Fibroblast of the aortic adventitia (primary cell): Measurements from ENCODE around the gene OTOGL. TPM values are rescaled to one million over a fixed set of nuclear protein-coding genes. Genes with fewer than 3 reads are reported as not detected.

Experiments used
- DNase-seq: peaks from one replicate; pipeline ENCODE4 v3.0.0-alpha.2; 2010; ENCODE audit warnings: low read depth
- H3K4me3 ChIP-seq: 2 replicates; pipeline ENCODE4 v1.5.1; 2011; ENCODE audit warnings: low read depth, mild to moderate bottlenecking, control low read depth, low read length, moderate library complexity
- CTCF ChIP-seq: IDR thresholded peaks from 2 replicates; pipeline ENCODE4 v1.5.1; 2011; ENCODE audit warnings: mild to moderate bottlenecking, low read length, control low read depth, inconsistent platforms; ENCODE audit not compliant: insufficient read depth
- total RNA-seq: library from RNA; depleted of rRNA; stranded (reverse); fragments of >200 nt; gene quantifications from 2 replicates; pipeline ENCODE4 v1.2.3, GENCODE V29; 2012; ENCODE audit warnings: low replicate concordance

OTOGL gene
- total RNA-seq, 1 donor, result 0.27 TPM

DNA sequence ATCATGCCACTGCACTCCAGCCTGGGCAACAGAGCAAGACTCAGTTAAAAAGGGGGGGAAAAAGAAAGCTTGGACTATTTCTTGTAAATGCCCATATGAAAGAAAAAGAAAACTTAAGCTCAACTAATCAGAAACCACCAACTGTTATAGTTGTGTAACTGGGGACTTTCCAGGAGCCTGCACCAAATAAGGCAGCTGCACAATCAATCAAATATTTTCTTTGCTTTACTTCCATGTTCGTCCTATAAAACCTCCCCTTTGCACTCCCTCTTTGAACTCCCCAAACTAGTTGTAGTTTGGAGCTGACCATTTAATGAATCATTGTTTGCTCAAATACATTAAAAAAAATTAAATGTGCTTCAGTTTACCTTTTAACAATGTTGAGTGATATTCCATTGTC lies 54.9 kb downstream of the OTOGL start:
- DNase-seq, result peak; percentile 33
- no peak for TF ChIP-seq CTCF
- no peak overlapping the region for H3K4me3 ChIP-seq

GRCh38 chr12:80156306-80156705 lies 57.0 kb downstream of the OTOGL start:
- TF ChIP-seq CTCF, result no peak
- no peak for DNase-seq
- no peak overlapping the region for H3K4me3 ChIP-seq

DNA sequence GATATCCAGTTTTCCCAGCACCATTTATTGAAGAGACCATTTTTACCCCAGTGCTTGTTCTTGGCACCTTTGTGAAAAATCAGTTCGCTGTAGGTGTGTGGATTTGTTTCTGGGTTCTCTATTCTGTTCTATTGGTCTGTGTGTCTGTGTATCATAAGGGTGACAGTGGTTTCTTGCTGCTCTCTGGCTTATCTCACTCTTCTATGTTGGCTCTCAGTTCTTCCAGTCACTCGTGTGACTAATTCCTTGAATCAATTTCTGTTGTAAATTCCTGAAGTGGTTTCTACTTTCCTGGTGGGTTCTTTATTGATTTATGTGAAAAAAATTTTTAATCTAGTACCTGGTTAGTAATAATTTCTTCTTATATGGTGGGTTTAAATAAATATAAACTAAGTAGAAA lies 58.3 kb downstream of the OTOGL start:
- DNase-seq, result peak; percentile 47
- H3K4me3 ChIP-seq, result no peak overlapping the region
- no peak for TF ChIP-seq CTCF

GRCh38 chr12:80161612-80162011 lies 62.3 kb downstream of the OTOGL start:
- no peak overlapping the region for H3K4me3 ChIP-seq
- DNase-seq, result no peak
- TF ChIP-seq CTCF, result no peak

DNA sequence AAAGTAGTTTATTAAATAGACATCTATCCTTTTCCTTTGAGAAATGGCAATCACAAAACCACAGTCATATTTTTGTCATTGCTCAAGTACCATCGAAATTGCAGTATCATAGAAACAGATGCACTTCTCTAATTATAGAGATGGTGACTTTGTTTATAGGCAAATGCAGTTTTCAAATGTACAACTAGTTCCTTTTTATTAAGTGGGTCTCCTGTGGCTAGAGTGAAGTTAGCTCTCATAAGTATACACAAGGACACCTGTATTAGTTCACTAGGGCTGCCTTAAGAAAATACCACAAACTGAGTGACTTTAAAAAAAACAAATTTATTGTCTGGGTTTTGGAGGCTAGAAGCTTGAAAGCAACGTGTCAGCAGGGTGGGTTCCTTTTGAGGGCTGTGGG lies 62.8 kb downstream of the OTOGL start:
- DNase-seq, result no peak
- TF ChIP-seq CTCF, result no peak

DNA sequence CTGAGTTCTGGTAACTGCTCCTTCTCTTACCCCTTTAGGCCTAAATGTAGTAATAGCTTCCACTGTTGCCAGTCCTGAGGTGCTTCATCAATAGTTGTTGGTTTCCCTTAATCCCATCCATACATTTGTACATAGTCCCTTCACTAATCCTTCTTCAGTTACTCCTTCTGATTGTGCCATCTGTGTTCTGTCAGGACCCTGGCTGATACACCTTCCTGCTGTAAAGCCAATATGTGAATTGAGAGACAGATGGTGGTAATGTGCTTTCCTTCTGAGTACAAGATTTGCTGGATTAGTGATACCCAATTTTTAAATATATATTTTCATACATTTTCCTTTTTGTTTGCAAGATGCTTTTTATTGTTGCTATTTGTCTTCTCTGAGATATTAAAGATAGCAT lies 66.4 kb downstream of the OTOGL start:
- TF ChIP-seq CTCF, result no peak
- DNase-seq, result no peak
- no peak overlapping the region for H3K4me3 ChIP-seq

More for the DNA sequence above, 62.8 kb downstream of the OTOGL start:
- H3K4me3 ChIP-seq, result no peak overlapping the region

GRCh38 chr12:80166751-80167150 lies 67.4 kb downstream of the OTOGL start:
- DNase-seq, result no peak
- no peak overlapping the region for H3K4me3 ChIP-seq
- no peak for TF ChIP-seq CTCF
